ENCODE results near the gene DISP1. TPM values are rescaled to one million over a fixed set of nuclear protein-coding genes. Genes with fewer than 3 reads are reported as not detected.
A peak's percentile ranks its signal among the peaks of the same experiment; 100 is the strongest.

Gene DISP1
- total RNA-seq, 1 experiment from 2014 or later, result 1.3 TPM

DNA sequence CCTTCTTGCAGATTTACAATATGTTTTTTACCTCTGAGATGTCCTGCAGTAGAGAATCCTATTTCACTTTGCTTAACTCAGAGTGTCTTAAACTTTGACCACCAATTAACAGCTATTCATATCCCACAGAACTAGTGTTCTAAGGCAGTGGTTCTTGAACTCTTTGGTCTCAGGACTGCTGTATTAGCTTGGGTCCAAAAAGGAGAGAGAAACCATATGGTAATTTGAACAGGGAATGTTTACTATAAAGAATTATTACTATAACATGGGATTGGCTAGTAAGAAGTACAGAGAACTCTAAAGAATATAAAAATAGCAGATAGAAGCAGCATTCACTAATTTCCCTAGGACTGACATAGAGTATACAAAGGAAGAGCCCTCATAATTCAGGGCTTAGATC, 46.2 kb upstream of the DISP1 start:
- intact Hi-C loops (cut with micrococcal nuclease), result no loop called here
- POLR2A ChIA-PET (ENCODE audit: unreplicated experiment), result no interaction called here
- no peaks in the 10 kb centered on the region for H3K79me2 ChIP-seq (ENCODE audit: low read length)

DNA sequence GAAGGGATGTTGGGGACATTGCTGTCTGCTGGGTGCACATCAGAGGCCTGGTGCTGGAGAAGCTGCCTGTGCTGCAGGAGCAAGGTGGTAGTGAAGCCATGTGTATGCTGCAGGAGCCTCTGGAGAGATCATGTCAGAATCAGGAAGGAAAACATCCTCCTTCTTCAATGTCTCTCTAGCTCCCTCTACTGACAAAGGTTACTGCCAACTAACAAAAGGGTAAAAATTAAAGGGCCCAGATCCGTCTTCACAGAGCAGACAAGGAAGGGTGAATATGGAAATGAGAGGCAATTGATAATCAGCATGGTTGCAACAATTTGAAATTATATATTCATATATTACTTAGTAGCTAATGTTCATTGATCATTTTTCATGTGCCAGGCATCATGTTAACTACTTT, 45.7 kb upstream of the DISP1 start:
- POLR2A ChIA-PET (ENCODE audit: unreplicated experiment), result no interaction called here
- Histone ChIP-seq H3K4me3 (ENCODE audit: low read length) (no peak overlapping the region), H3K9me3 (ENCODE audit: low read length) (peaks cover 11% of the 10 kb centered on the region), H2AFZ (ENCODE audit: low read length) (no peak overlapping the region), H3K36me3 (ENCODE audit: low read depth, low read length) (peaks cover 5% of the 10 kb centered on the region; the same call in 1 of the 2 replicates), H3K9ac (ENCODE audit: low read length) (no peak overlapping the region), H3K79me2 (ENCODE audit: low read length) (no peaks in the 10 kb centered on the region), H3K27me3 (ENCODE audit: low read length) (no peaks in the 10 kb centered on the region), H3F3A (ENCODE audit: low read length, unreplicated experiment) (no peaks in the 10 kb centered on the region), H3K27ac (ENCODE audit: low read length) (no peak overlapping the region), H3K4me1 (ENCODE audit: insufficient read depth, low read length) (peaks cover 12% of the 10 kb centered on the region), H3K4me2 (ENCODE audit: low read length) (no peak overlapping the region), H4K20me1 (ENCODE audit: low read length) (no peaks in the 10 kb centered on the region), H3K9me2 (replicated peaks; ENCODE audit: low read length) (no peaks in the 10 kb centered on the region)
- CTCF ChIA-PET, result no interaction called here
- ATAC-seq (no peak), DNase-seq (no peak)
- BruUV-seq (replicated peaks), result no TSS peak
- intact Hi-C loops (cut with micrococcal nuclease), result no loop called here
- TF ChIP-seq EZH2 (IDR thresholded peaks at IDR 0.05; ENCODE audit: low read length, unreplicated experiment) (no peak), CTCF (conservative IDR thresholded peaks at IDR 0.05; ENCODE audit: low read depth, low read length) (peak; percentile 49)

More for the DNA sequence above, 46.2 kb upstream of the DISP1 start:
- peaks cover 11% of the 10 kb centered on the region for H3K9me3 ChIP-seq (ENCODE audit: low read length)
- peaks cover 12% of the 10 kb centered on the region for H3K4me1 ChIP-seq (ENCODE audit: insufficient read depth, low read length)
- no peak overlapping the region for H2AFZ ChIP-seq (ENCODE audit: low read length)
- ATAC-seq (no peak), DNase-seq (no peak)
- no peak overlapping the region for H3K4me3 ChIP-seq (ENCODE audit: low read length)
- H3K27me3 ChIP-seq (ENCODE audit: low read length), result no peaks in the 10 kb centered on the region
- no peaks in the 10 kb centered on the region for H3F3A ChIP-seq (ENCODE audit: low read length, unreplicated experiment)
- H3K27ac ChIP-seq (ENCODE audit: low read length), result no peak overlapping the region
- H3K36me3 ChIP-seq (ENCODE audit: low read depth, low read length), result peaks cover 5% of the 10 kb centered on the region; the same call in 1 of the 2 replicates
- H3K9ac ChIP-seq (ENCODE audit: low read length), result no peak overlapping the region
- TF ChIP-seq CTCF (conservative IDR thresholded peaks at IDR 0.05; ENCODE audit: low read depth, low read length) (no peak), EZH2phosphoT487 (IDR thresholded peaks at IDR 0.05; ENCODE audit: borderline replicate concordance, low read length) (no peak), EZH2 (IDR thresholded peaks at IDR 0.05; ENCODE audit: low read length, unreplicated experiment) (no peak)
- H3K9me2 ChIP-seq (replicated peaks; ENCODE audit: low read length), result no peaks in the 10 kb centered on the region
- H4K20me1 ChIP-seq (ENCODE audit: low read length), result no peaks in the 10 kb centered on the region
- CTCF ChIA-PET, result no interaction called here
- no TSS peak for BruUV-seq (replicated peaks)
- H3K4me2 ChIP-seq (ENCODE audit: low read length), result no peak overlapping the region

DNA sequence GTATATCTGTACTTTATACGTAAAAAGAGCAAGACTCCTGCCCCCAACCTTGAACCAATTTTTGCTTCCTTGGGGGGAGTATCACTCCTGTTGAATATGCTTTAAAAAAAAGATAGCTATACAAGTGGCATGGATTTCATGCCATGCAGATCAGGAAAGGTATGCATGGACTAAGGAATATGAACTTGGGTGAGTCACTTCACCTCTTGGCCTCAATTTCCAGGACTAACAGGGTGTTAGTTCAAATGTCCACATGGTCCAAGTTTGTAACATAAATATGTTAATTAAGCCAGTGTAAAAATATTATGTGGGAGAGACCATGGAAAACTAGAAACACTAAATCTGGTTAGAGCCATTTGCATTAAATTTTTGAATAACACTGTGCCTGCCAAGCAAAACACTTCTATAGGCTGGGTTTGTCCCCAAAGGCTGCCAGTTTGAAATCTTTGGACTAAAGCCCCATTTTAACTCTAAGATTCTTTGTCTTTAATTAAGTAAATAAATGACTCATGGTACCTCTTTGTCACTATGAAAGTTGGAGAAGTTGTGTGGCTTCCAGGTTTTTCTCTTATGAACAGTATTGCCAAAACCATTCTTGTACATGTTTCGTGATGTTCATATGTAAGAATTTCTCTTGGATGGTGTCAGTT, 44.7 kb upstream of the DISP1 start:
- ChIA-PET CTCF (no interaction called here), POLR2A (ENCODE audit: unreplicated experiment) (no interaction called here)
- Histone ChIP-seq H2AFZ (ENCODE audit: low read length) (no peak overlapping the region), H3K4me1 (ENCODE audit: insufficient read depth, low read length) (peaks cover 12% of the 10 kb centered on the region), H3K36me3 (ENCODE audit: low read depth, low read length) (peaks cover 5% of the 10 kb centered on the region; the same call in 1 of the 2 replicates), H4K20me1 (ENCODE audit: low read length) (no peaks in the 10 kb centered on the region), H3K4me2 (ENCODE audit: low read length) (no peak overlapping the region), H3K9ac (ENCODE audit: low read length) (no peak overlapping the region), H3F3A (ENCODE audit: low read length, unreplicated experiment) (no peaks in the 10 kb centered on the region), H3K4me3 (ENCODE audit: low read length) (no peak overlapping the region), H3K9me2 (replicated peaks; ENCODE audit: low read length) (no peaks in the 10 kb centered on the region), H3K27ac (ENCODE audit: low read length) (peak overlapping the region; percentile 11; the same call in 1 of the 2 replicates), H3K9me3 (ENCODE audit: low read length) (peaks cover 11% of the 10 kb centered on the region), H3K79me2 (ENCODE audit: low read length) (no peaks in the 10 kb centered on the region), H3K27me3 (ENCODE audit: low read length) (no peaks in the 10 kb centered on the region)
- intact Hi-C loops (cut with micrococcal nuclease), result loop anchor here (1.0 kb wide), 1 partner anchor 16 kb away; no protein-coding TSS in a partner anchor
- no peak for TF ChIP-seq CTCF (conservative IDR thresholded peaks at IDR 0.05; ENCODE audit: low read depth, low read length)
- no peak for TF ChIP-seq EZH2phosphoT487 (IDR thresholded peaks at IDR 0.05; ENCODE audit: borderline replicate concordance, low read length)
- no peak for TF ChIP-seq EZH2 (IDR thresholded peaks at IDR 0.05; ENCODE audit: low read length, unreplicated experiment)
- BruUV-seq (replicated peaks), result no TSS peak
- DNase-seq (peak; percentile 58), ATAC-seq (peak; percentile 85)

Data from PC-3 (cell line).